H1 (cell line): Measurements from ENCODE around the gene L3HYPDH. TPM values are rescaled to one million over a fixed set of nuclear protein-coding genes. Genes with fewer than 3 reads are reported as not detected.
A peak's percentile ranks its signal among the peaks of the same experiment; 100 is the strongest.

Source experiments
- CTCF ChIA-PET: fragments of 300-600 bp; sonication (Branson Sonifier 250); formaldehyde crosslinking; loops from one replicate; lab custom pipeline; 2021; ENCODE audit not compliant: partially characterized antibody; lab: Charles Lee
- POLR2A ChIA-PET: fragments of 300-600 bp; sonication (Branson Sonifier 250); formaldehyde crosslinking; loops from one replicate; lab custom pipeline; 2021; ENCODE audit warnings: inconsistent platforms; ENCODE audit not compliant: partially characterized antibody; lab: Charles Lee
- DNase-seq, 2 experiments: peaks; one replicate each; pipeline versions ENCODE4 v3.0.0 to v3.0.0-alpha.2; 2010 to 2022; ENCODE audit warnings: low spot score in 2 of 2, low read depth in 1 of 2, mixed read lengths in 1 of 2
- FAIRE-seq: peaks from 2 replicates; lab custom pipeline; 2011; peaks lifted over from hg19 to GRCh38; lab: Jason Lieb, UNC
- H2AFZ ChIP-seq: 2 replicates; pipeline ENCODE4 v1.8.1; 2012; ENCODE audit warnings: low read length, inconsistent platforms
- H2AK5ac ChIP-seq: 2 replicates; pipeline ENCODE4 v1.6.1; 2013; ENCODE audit warnings: low read depth, low read length
- H2BK120ac ChIP-seq: replicated peaks from 2 replicates; pipeline ENCODE3; 2013; ENCODE audit warnings: low read depth, low read length, inconsistent platforms
- H2BK12ac ChIP-seq: 2 replicates; pipeline ENCODE4 v1.6.1; 2013; ENCODE audit warnings: low read depth, low read length
- H2BK15ac ChIP-seq: 2 replicates; pipeline ENCODE4 v1.6.1; 2013; ENCODE audit warnings: low read length
- H2BK20ac ChIP-seq: 2 replicates; pipeline ENCODE4 v1.6.1; 2013; ENCODE audit warnings: low read length
- H2BK5ac ChIP-seq: 2 replicates; pipeline ENCODE4 v1.6.1; 2013; ENCODE audit warnings: low read depth, low read length
- H3K14ac ChIP-seq: 2 replicates; pipeline ENCODE4 v1.6.1; 2013; ENCODE audit warnings: inconsistent platforms; ENCODE audit not compliant: insufficient read length
- H3K18ac ChIP-seq: 2 replicates; pipeline ENCODE4 v1.6.1; 2013; ENCODE audit warnings: low read length; ENCODE audit errors: extremely low read depth
- H3K23ac ChIP-seq: 2 replicates; pipeline ENCODE4 v1.6.1; 2013; ENCODE audit warnings: inconsistent platforms; ENCODE audit not compliant: insufficient read length
- H3K23me2 ChIP-seq: 2 replicates; pipeline ENCODE4 v1.6.1; 2013; ENCODE audit warnings: low read depth, low read length
- H3K27ac ChIP-seq: 2 replicates; pipeline ENCODE4 v1.6.1; 2011; ENCODE audit warnings: low read depth, low read length, inconsistent platforms
- H3K27me3 ChIP-seq, 4 experiments: replicated peaks in 1 of 4; 1 replicate in 1 of 4; 2 replicates in 3 of 4; pipeline versions ENCODE4 v1.6.1 to v1.8.1; 2011 to 2013; ENCODE audit warnings: low read length in 3 of 4, mild to moderate bottlenecking in 3 of 4, inconsistent platforms in 2 of 4, mixed read lengths in 2 of 4, moderate library complexity in 1 of 4; ENCODE audit not compliant: control insufficient read depth in 3 of 4, insufficient read depth in 3 of 4; ENCODE audit errors: extremely low read depth in 1 of 4
- H3K36me3 ChIP-seq, 4 experiments: 2 replicates each; pipeline versions ENCODE4 v1.6.1 to v1.8.1; 2011 to 2013; ENCODE audit warnings: mild to moderate bottlenecking in 4 of 4, low read length in 3 of 4, moderate library complexity in 2 of 4, control low read depth in 1 of 4, inconsistent platforms in 1 of 4; ENCODE audit not compliant: insufficient read depth in 4 of 4, control insufficient read depth in 2 of 4
- H3K4ac ChIP-seq: replicated peaks from 2 replicates; pipeline ENCODE3; 2013; ENCODE audit warnings: low read length, low read depth, mixed read lengths, inconsistent platforms; ENCODE audit not compliant: insufficient read length
- H3K4me1 ChIP-seq, 4 experiments: replicated peaks in 1 of 4; 1 replicate in 1 of 4; 2 replicates in 3 of 4; pipeline versions ENCODE4 v1.6.1 to v1.8.1; 2011 to 2013; ENCODE audit warnings: low read length in 3 of 4, inconsistent platforms in 2 of 4, mixed read lengths in 1 of 4; ENCODE audit not compliant: insufficient read depth in 4 of 4, control insufficient read depth in 3 of 4
- H3K4me2 ChIP-seq, 2 experiments: 2 replicates each; pipeline versions ENCODE4 v1.6.1 to v1.8.1; 2011 to 2013; ENCODE audit warnings: low read depth in 2 of 2, low read length in 2 of 2, control low read depth in 1 of 2, inconsistent platforms in 1 of 2, mild to moderate bottlenecking in 1 of 2; ENCODE audit not compliant: insufficient read depth in 1 of 2
- H3K4me3 ChIP-seq, 4 experiments: fragments of 200-600, 300-600 bp in 1 of 4; sonication (generic), shearing (Covaris generic), sonication (Bioruptor Twin) in 1 of 4; 2 replicates each; pipeline versions ENCODE4 v1.5.1 to v1.8.1; 2011 to 2016; ENCODE audit warnings: low read length in 4 of 4, low read depth in 3 of 4, control low read depth in 2 of 4, inconsistent platforms in 2 of 4, mild to moderate bottlenecking in 2 of 4, mixed read lengths in 1 of 4, moderate library complexity in 1 of 4; ENCODE audit not compliant: insufficient read depth in 2 of 4; ENCODE audit errors: extremely low read depth in 1 of 4
- H3K56ac ChIP-seq: replicated peaks from 2 replicates; pipeline ENCODE3; 2013; ENCODE audit warnings: low read depth, mild to moderate bottlenecking, mixed read lengths, low read length, inconsistent platforms; ENCODE audit not compliant: insufficient read length
- H3K79me1 ChIP-seq: 2 replicates; pipeline ENCODE4 v1.6.1; 2013; ENCODE audit warnings: low read depth, low read length, control low read depth
- H3K79me2 ChIP-seq, 2 experiments: 2 replicates each; pipeline versions ENCODE4 v1.6.1 to v1.8.1; 2012 to 2013; ENCODE audit warnings: low read length in 2 of 2, mild to moderate bottlenecking in 2 of 2, inconsistent platforms in 1 of 2; ENCODE audit not compliant: insufficient read depth in 2 of 2, control insufficient read depth in 1 of 2
- H3K9ac ChIP-seq, 4 experiments: replicated peaks in 1 of 4; 1 replicate in 1 of 4; 2 replicates in 3 of 4; pipeline versions ENCODE4 v1.6.1 to v1.8.1; 2011 to 2013; ENCODE audit warnings: low read depth in 3 of 4, low read length in 3 of 4, control low read depth in 2 of 4, mild to moderate bottlenecking in 2 of 4, moderate library complexity in 2 of 4, inconsistent platforms in 1 of 4; ENCODE audit errors: extremely low read depth in 1 of 4
- H3K9me3 ChIP-seq, 2 experiments: 2 replicates each; pipeline versions ENCODE4 v1.6.1 to v1.8.1; 2012 to 2013; ENCODE audit warnings: mild to moderate bottlenecking in 2 of 2, moderate library complexity in 2 of 2, control low read depth in 1 of 2, inconsistent platforms in 1 of 2, low read depth in 1 of 2, low read length in 1 of 2, mixed read lengths in 1 of 2; ENCODE audit not compliant: insufficient read depth in 2 of 2
- H4K20me1 ChIP-seq, 2 experiments: replicated peaks in 1 of 2; 2 replicates each; pipeline versions ENCODE3 to v1.8.1; 2011 to 2013; ENCODE audit warnings: inconsistent platforms in 2 of 2, low read length in 2 of 2, mild to moderate bottlenecking in 1 of 2; ENCODE audit not compliant: insufficient read depth in 2 of 2, control insufficient read depth in 1 of 2
- H4K5ac ChIP-seq: 2 replicates; pipeline ENCODE4 v1.6.1; 2013; ENCODE audit warnings: low read length, low read depth, mixed read lengths, inconsistent platforms; ENCODE audit not compliant: insufficient read length
- H4K8ac ChIP-seq: 2 replicates; pipeline ENCODE4 v1.8.0; 2013; ENCODE audit warnings: mild to moderate bottlenecking, moderate library complexity, low read length, inconsistent platforms; ENCODE audit not compliant: insufficient read depth; ENCODE audit errors: extremely low read depth
- H4K91ac ChIP-seq: replicated peaks from 2 replicates; pipeline ENCODE3; 2013; ENCODE audit warnings: low read length, mixed read lengths, inconsistent platforms; ENCODE audit not compliant: insufficient read length
- CEBPB ChIP-seq: IDR thresholded peaks from 2 replicates; pipeline ENCODE4 v1.6.1; 2012; ENCODE audit warnings: low read depth, low read length
- CHD2 ChIP-seq: IDR thresholded peaks from 2 replicates; pipeline ENCODE4 v1.6.1; 2012; ENCODE audit warnings: low read length, improper control_type of control experiment
- E2F6 ChIP-seq: IDR thresholded peaks from 2 replicates; pipeline ENCODE4 v1.6.1; 2012; ENCODE audit warnings: inconsistent platforms
- GTF2F1 ChIP-seq: IDR thresholded peaks from 2 replicates; pipeline ENCODE4 v1.6.1; 2012; ENCODE audit warnings: low read depth, low read length, improper control_type of control experiment, borderline replicate concordance
- NANOG ChIP-seq: IDR thresholded peaks from 2 replicates; pipeline ENCODE4 v1.6.1; 2011; ENCODE audit warnings: low read length, low read depth, mild to moderate bottlenecking, inconsistent platforms; ENCODE audit not compliant: insufficient read depth, poor library complexity, severe bottlenecking
- RXRA ChIP-seq: IDR thresholded peaks from 2 replicates; pipeline ENCODE4 v1.6.1; 2011; ENCODE audit warnings: low read depth, mild to moderate bottlenecking, low read length, moderate library complexity; ENCODE audit not compliant: insufficient read depth
- YY1 ChIP-seq: IDR thresholded peaks from 2 replicates; pipeline ENCODE4 v1.6.1; 2011; ENCODE audit warnings: low read depth, mild to moderate bottlenecking, low read length
- ZNF274 ChIP-seq: IDR thresholded peaks from 2 replicates; pipeline ENCODE4 v1.7.0; 2012; ENCODE audit warnings: low read length, borderline replicate concordance; ENCODE audit errors: extremely low read depth
- WGBS, 2 experiments: shearing (Covaris generic) in 1 of 2; methylation state at CpG; one replicate each; pipeline versions ENCODE4 v1.1.6 to v1.1.7; 2013 to 2015; ENCODE audit warnings: low lambda C conversion rate in 2 of 2, mixed read lengths in 2 of 2, inconsistent platforms in 1 of 2, low coverage in 1 of 2, missing lambda C conversion rate in 1 of 2; ENCODE audit not compliant: insufficient replicate concordance in 2 of 2, insufficient coverage in 1 of 2, insufficient read length in 1 of 2; ENCODE audit errors: extremely low coverage in 1 of 2, missing lambda C conversion rate in 1 of 2; 5-methylcytosine and 5-hydroxymethylcytosine counted together
- polyA plus RNA-seq, 7 experiments: library from polyadenylated mRNA; depleted of rRNA in 3 of 7; stranded (reverse) in 5 of 7; unstranded in 2 of 7; fragments of >200 nt in 5 of 7; fragments of 200-250 nt in 2 of 7; gene quantifications; 1 replicate in 5 of 7; 2 replicates in 1 of 7; 4 replicates in 1 of 7; pipeline versions ENCODE4 v1.2.1 to v1.2.3, GENCODE V29; 2011 to 2013; ENCODE audit warnings: missing spikeins in 2 of 7, mixed read lengths in 2 of 7
- total RNA-seq: library from RNA; stranded (reverse); fragmentation: NEBNext Ultra II Directional; extraction: Animal tissue kit (Norgen Biotek cat#: 25700); gene quantifications from 2 replicates; pipeline ENCODE4 v1.2.1, GENCODE V29; 2021
- TF ChIP-seq, protein P1 (sequence below): IDR thresholded peaks from 2 replicates; pipeline ENCODE4 v1.6.1; 2012; ENCODE audit warnings: low read length, inconsistent platforms

Gene L3HYPDH
- total and polyA plus RNA-seq, 2 of the 8 experiments (the other 6 are each of a cell fraction or from before 2014, with no cell fraction given): 11.2 to 15.8 TPM

DNA sequence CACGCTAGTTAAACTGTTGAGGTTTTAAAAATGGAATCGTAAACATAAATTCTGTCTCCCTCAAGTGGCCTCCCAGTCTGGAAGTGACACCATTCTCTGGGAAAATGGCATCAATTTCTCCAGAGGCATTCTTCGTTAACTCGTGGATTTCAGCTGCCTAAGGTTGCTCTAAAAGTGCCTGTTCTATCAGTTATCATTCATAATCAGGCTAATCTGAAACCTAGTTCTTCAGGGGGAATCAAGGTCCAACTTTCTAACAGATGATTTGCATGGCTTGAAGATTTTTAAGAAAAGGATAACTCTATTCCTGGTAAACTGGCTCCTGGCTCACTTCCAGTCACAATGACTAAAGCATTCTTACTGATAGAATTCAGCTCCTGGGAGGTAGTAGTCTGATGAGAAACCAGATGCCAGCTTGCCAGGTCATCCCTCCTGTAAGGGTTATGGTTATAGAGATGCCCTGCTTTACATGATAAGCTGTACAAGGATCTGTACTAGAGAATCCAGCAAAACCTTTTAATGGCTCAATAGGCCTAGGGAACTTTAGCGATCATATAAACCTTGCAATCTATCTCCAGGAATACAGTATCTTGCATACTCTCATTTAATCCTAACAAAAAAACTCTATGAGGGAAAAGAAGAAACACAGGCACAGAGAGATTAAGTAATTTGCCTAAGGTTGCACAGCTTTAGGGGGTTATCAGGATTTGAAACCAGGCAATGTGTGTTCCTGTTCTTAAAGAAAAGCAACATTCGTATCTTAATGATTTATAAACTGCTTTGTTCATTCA is 1.5 kb downstream of the L3HYPDH start:
- 79% methylated on average over 6 of the region's 6 CpGs; no CpG with 5 or more reads in 1 of the 2 experiments for WGBS, 2 experiments
- H4K8ac ChIP-seq: no peak overlapping the region
- H2BK120ac ChIP-seq: no peak overlapping the region
- H3K36me3 ChIP-seq: peaks cover 2 to 16% (median 4%) of the 10 kb centered on the region in 4 experiments; a peak in 6 of 8 replicates
- no peak overlapping the region for H4K5ac ChIP-seq
- H3K4ac ChIP-seq: no peak overlapping the region
- ChIA-PET CTCF (interaction anchor here (0.6 to 2.2 kb wide), 8 partner anchors 8 to 358 kb away, joined by 3 to 6 read pairs (median 3); partner anchors contain the start of gene CCDC175), POLR2A (interaction anchor here (1.1 to 2.3 kb wide), 7 partner anchors 8 to 1186 kb away, joined by 3 to 7 read pairs (median 5); partner anchors contain the start of gene GPR135)
- H4K20me1 ChIP-seq: peaks cover 0 to 2% of the 10 kb centered on the region in 2 experiments
- peaks cover 7% of the 10 kb centered on the region for H3K23me2 ChIP-seq
- no peak overlapping the region for H2BK20ac ChIP-seq
- no peak overlapping the region for H2AK5ac ChIP-seq
- H3K23ac ChIP-seq: no peak overlapping the region
- no peaks in the 10 kb centered on the region for H3K9me3 ChIP-seq
- no peak overlapping the region for H3K18ac ChIP-seq
- no peaks in the 10 kb centered on the region for H3K79me1 ChIP-seq
- no peak overlapping the region for H4K91ac ChIP-seq
- H2BK12ac ChIP-seq: no peak overlapping the region
- H3K4me2 ChIP-seq: peak overlapping the region; percentile 89 to 97
- H3K27ac ChIP-seq: no peak overlapping the region
- no peak for DNase-seq
- no peak overlapping the region for H2BK15ac ChIP-seq
- H3K56ac ChIP-seq: no peak overlapping the region
- H3K14ac ChIP-seq: no peak overlapping the region
- H3K27me3 ChIP-seq: no peaks in the 10 kb centered on the region
- peak overlapping the region; percentile 71 to 90 (median 75) for H3K4me3 ChIP-seq
- FAIRE-seq: no peak
- H2AFZ ChIP-seq: no peak overlapping the region
- peaks cover 0 to 10% (median 3%) of the 10 kb centered on the region in 4 experiments; a peak in 3 of 7 replicates for H3K4me1 ChIP-seq
- peaks cover 0 to 45% of the 10 kb centered on the region in 2 experiments; a peak in 3 of 4 replicates for H3K79me2 ChIP-seq
- H2BK5ac ChIP-seq: no peak overlapping the region
- H3K9ac ChIP-seq: peak overlapping the region in 1 of 4 experiments; percentile 72; a peak in 1 of 7 replicates
- TF ChIP-seq GTF2F1 (no peak), ZNF274 (no peak), E2F6 (no peak), YY1 (no peak), CHD2 (no peak), NANOG (no peak), RXRA (no peak), CEBPB (no peak)
- TF ChIP-seq, protein P1, sequence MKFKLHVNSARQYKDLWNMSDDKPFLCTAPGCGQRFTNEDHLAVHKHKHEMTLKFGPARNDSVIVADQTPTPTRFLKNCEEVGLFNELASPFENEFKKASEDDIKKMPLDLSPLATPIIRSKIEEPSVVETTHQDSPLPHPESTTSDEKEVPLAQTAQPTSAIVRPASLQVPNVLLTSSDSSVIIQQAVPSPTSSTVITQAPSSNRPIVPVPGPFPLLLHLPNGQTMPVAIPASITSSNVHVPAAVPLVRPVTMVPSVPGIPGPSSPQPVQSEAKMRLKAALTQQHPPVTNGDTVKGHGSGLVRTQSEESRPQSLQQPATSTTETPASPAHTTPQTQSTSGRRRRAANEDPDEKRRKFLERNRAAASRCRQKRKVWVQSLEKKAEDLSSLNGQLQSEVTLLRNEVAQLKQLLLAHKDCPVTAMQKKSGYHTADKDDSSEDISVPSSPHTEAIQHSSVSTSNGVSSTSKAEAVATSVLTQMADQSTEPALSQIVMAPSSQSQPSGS: no peak
